ENCODE measurements around the gene FBXW9.

Gene FBXW9

GRCh38 chr19:12711187-12711586 lies 14.8 kb upstream of the FBXW9 start:
- no peak overlapping the region for H3K4me3 ChIP-seq (ENCODE audit: low read depth, low read length)
- TF ChIP-seq, protein P1, sequence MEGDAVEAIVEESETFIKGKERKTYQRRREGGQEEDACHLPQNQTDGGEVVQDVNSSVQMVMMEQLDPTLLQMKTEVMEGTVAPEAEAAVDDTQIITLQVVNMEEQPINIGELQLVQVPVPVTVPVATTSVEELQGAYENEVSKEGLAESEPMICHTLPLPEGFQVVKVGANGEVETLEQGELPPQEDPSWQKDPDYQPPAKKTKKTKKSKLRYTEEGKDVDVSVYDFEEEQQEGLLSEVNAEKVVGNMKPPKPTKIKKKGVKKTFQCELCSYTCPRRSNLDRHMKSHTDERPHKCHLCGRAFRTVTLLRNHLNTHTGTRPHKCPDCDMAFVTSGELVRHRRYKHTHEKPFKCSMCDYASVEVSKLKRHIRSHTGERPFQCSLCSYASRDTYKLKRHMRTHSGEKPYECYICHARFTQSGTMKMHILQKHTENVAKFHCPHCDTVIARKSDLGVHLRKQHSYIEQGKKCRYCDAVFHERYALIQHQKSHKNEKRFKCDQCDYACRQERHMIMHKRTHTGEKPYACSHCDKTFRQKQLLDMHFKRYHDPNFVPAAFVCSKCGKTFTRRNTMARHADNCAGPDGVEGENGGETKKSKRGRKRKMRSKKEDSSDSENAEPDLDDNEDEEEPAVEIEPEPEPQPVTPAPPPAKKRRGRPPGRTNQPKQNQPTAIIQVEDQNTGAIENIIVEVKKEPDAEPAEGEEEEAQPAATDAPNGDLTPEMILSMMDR (IDR thresholded peaks at IDR 0.05; ENCODE audit: low read depth, low read length, missing control alignments) = no peak
- no peak for DNase-seq (ENCODE audit: low read depth)

DNA sequence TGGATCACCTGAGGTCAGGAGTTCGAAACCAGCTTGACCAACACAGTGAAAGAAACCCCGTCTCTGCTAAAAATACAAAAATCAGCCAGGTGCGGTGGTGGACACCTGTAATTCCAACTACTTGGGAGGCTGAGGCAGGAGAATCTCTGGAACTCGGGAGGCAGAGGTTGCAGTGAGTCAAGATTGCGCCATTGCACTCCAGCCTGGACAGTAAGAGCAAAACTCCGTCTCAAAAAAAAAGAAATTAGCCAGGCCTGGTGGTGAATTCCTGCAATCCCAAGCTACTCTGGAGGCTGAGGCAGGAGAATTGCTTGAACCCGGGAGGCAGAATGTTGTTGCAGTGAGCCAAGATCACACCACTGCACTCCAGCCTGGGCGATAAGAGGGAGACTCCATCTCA lies 12.2 kb upstream of the FBXW9 start:
- no peak for DNase-seq (ENCODE audit: low read depth)
- H3K4me3 ChIP-seq (ENCODE audit: low read depth, low read length) = no peak overlapping the region
- TF ChIP-seq, protein P1 (IDR thresholded peaks at IDR 0.05; ENCODE audit: low read depth, low read length, missing control alignments) = no peak

- H3K4me3 ChIP-seq (ENCODE audit: low read depth, low read length) = no peak overlapping the region
- no peak for DNase-seq (ENCODE audit: low read depth)
- TF ChIP-seq, protein P1 (IDR thresholded peaks at IDR 0.05; ENCODE audit: low read depth, low read length, missing control alignments) = no peak
These were observed 9.9 kb upstream of the FBXW9 start for GRCh38 chr19:12706332-12706718.

DNA sequence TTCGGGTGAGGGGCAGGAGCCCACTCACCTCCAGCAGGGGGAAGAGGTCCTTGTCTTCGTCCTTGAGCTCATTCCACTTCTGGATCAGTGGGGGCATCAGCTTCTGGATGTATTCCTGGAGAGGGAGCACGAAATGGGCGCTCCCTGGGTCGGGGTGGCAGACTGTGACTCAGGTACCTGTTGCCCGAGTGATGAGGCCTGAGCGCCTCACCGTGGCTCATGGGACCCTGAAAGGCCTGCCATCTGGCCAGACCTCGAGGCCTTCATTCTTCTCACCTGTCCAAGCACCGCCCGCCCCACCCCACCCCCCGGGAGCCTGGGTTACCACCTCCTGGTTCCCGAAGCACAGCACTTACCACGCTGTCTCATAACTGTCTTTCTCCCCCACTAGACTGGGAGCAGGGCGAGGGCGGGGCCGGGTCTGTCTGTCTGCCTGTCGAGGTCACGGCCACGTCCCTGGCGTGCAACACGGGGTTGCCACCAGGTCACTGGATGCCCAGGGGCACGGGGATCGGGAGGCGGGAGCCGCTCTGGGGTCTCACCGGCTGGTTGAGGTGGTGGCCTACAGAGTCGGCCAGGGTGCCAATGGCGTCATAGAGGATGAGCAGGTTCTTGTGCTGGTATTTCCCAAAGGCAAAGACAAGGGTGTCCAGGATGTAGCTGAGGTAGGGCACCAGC lies 9.4 kb upstream of the FBXW9 start:
- no peak for DNase-seq (ENCODE audit: low read depth)
- TF ChIP-seq, protein P1 (IDR thresholded peaks at IDR 0.05; ENCODE audit: low read depth, low read length, missing control alignments) = no peak
- no peak overlapping the region for H3K4me3 ChIP-seq (ENCODE audit: low read depth, low read length)

- no peak overlapping the region for H3K4me3 ChIP-seq (ENCODE audit: low read depth, low read length)
- TF ChIP-seq, protein P1 (IDR thresholded peaks at IDR 0.05; ENCODE audit: low read depth, low read length, missing control alignments) = no peak
- DNase-seq (ENCODE audit: low read depth) = no peak
These were observed 8.7 kb upstream of the FBXW9 start for GRCh38 chr19:12705169-12705568.

- no peak for DNase-seq (ENCODE audit: low read depth)
- TF ChIP-seq, protein P1 (IDR thresholded peaks at IDR 0.05; ENCODE audit: low read depth, low read length, missing control alignments) = no peak
These were observed 6.6 kb upstream of the FBXW9 start for GRCh38 chr19:12703046-12703445.

GRCh38 chr19:12701596-12702282 lies 5.3 kb upstream of the FBXW9 start:
- no peak for DNase-seq (ENCODE audit: low read depth)
- TF ChIP-seq, protein P1 (IDR thresholded peaks at IDR 0.05; ENCODE audit: low read depth, low read length, missing control alignments) = no peak
- no peak overlapping the region for H3K4me3 ChIP-seq (ENCODE audit: low read depth, low read length)

More at GRCh38 chr19:12703046-12703445, 6.6 kb upstream of the FBXW9 start:
- H3K4me3 ChIP-seq (ENCODE audit: low read depth, low read length) = no peak overlapping the region
